SK-N-SH (cell line): Measurements from ENCODE around the gene MBTPS2.

ENCODE experiments used
- CHD2 ChIP-seq: fragments of 150-350 bp; IDR thresholded peaks from 2 replicates; pipeline ENCODE4 v1.6.1; 2018; ENCODE audit warnings: low read length; ENCODE audit not compliant: partially characterized antibody
- FOXM1 ChIP-seq: IDR thresholded peaks from 2 replicates; pipeline ENCODE4 v1.4.0; 2012; ENCODE audit warnings: low read depth, mild to moderate bottlenecking
- GABPA ChIP-seq: IDR thresholded peaks from 2 replicates; pipeline ENCODE4 v1.4.0; 2012; ENCODE audit warnings: low read depth, mild to moderate bottlenecking
- NFIC ChIP-seq: IDR thresholded peaks from 2 replicates; pipeline ENCODE4 v1.4.0; 2012; ENCODE audit warnings: borderline replicate concordance
- POLR2AphosphoS5 ChIP-seq: IDR thresholded peaks from 2 replicates; pipeline ENCODE4 v1.6.1; 2012; ENCODE audit warnings: low read depth, low read length
- RXRA ChIP-seq: IDR thresholded peaks from 2 replicates; pipeline ENCODE4 v1.4.0; 2012; ENCODE audit warnings: low read depth, mild to moderate bottlenecking, borderline replicate concordance
- SMC3 ChIP-seq: IDR thresholded peaks from 2 replicates; pipeline ENCODE4 v1.6.1; 2012; ENCODE audit warnings: low read depth, low read length, improper control_type of control experiment
- TF ChIP-seq, protein P1 (sequence below): IDR thresholded peaks from 2 replicates; pipeline ENCODE4 v1.6.1; 2012; ENCODE audit warnings: mild to moderate bottlenecking, low read depth, low read length, moderate library complexity
- TF ChIP-seq, protein P2 (sequence below): fragments of 200-600 bp; sonication (generic); IDR thresholded peaks from 2 replicates; pipeline ENCODE4 v1.6.1; 2017; ENCODE audit warnings: antibody characterized with exemption, mild to moderate bottlenecking, moderate library complexity
- TF ChIP-seq, protein P3 (sequence below): IDR thresholded peaks from 2 replicates; pipeline ENCODE4 v1.4.0; 2012; ENCODE audit warnings: low read depth
- TF ChIP-seq, protein P4 (sequence below): fragments of 150-350 bp; IDR thresholded peaks from 2 replicates; pipeline ENCODE4 v1.6.1; 2017; ENCODE audit warnings: antibody characterized with exemption, low read length, low read depth, borderline replicate concordance
- TF ChIP-seq, protein P5 (sequence below): IDR thresholded peaks from 2 replicates; pipeline ENCODE4 v1.4.0; 2012; ENCODE audit warnings: low read depth, borderline replicate concordance

DNA sequence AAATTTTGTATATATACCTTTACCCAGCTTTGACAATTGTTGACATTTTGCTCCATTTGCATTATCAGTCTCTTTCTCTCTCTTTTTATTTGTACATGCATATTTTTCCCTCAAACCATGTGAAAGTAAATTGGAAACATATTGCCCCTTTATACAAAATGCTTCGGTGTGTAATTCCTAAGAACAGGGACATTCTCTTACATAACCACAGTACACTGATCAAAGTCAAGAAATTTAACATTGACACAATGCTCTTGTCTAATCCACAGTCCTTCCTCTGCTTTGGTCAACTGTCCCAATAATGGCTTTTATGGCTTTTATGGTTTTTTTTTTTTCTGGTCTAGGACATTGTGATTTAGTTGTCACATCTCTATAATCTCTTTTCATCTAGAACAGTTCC, 91.6 kb downstream of the MBTPS2 start:
- no peak for TF ChIP-seq SMC3
- no peak for TF ChIP-seq FOXM1
- TF ChIP-seq POLR2AphosphoS5, result no peak
- TF ChIP-seq, protein P1, sequence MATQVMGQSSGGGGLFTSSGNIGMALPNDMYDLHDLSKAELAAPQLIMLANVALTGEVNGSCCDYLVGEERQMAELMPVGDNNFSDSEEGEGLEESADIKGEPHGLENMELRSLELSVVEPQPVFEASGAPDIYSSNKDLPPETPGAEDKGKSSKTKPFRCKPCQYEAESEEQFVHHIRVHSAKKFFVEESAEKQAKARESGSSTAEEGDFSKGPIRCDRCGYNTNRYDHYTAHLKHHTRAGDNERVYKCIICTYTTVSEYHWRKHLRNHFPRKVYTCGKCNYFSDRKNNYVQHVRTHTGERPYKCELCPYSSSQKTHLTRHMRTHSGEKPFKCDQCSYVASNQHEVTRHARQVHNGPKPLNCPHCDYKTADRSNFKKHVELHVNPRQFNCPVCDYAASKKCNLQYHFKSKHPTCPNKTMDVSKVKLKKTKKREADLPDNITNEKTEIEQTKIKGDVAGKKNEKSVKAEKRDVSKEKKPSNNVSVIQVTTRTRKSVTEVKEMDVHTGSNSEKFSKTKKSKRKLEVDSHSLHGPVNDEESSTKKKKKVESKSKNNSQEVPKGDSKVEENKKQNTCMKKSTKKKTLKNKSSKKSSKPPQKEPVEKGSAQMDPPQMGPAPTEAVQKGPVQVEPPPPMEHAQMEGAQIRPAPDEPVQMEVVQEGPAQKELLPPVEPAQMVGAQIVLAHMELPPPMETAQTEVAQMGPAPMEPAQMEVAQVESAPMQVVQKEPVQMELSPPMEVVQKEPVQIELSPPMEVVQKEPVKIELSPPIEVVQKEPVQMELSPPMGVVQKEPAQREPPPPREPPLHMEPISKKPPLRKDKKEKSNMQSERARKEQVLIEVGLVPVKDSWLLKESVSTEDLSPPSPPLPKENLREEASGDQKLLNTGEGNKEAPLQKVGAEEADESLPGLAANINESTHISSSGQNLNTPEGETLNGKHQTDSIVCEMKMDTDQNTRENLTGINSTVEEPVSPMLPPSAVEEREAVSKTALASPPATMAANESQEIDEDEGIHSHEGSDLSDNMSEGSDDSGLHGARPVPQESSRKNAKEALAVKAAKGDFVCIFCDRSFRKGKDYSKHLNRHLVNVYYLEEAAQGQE, result no peak
- no peak for TF ChIP-seq NFIC
- TF ChIP-seq GABPA, result no peak
- TF ChIP-seq, protein P2, sequence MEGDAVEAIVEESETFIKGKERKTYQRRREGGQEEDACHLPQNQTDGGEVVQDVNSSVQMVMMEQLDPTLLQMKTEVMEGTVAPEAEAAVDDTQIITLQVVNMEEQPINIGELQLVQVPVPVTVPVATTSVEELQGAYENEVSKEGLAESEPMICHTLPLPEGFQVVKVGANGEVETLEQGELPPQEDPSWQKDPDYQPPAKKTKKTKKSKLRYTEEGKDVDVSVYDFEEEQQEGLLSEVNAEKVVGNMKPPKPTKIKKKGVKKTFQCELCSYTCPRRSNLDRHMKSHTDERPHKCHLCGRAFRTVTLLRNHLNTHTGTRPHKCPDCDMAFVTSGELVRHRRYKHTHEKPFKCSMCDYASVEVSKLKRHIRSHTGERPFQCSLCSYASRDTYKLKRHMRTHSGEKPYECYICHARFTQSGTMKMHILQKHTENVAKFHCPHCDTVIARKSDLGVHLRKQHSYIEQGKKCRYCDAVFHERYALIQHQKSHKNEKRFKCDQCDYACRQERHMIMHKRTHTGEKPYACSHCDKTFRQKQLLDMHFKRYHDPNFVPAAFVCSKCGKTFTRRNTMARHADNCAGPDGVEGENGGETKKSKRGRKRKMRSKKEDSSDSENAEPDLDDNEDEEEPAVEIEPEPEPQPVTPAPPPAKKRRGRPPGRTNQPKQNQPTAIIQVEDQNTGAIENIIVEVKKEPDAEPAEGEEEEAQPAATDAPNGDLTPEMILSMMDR, result no peak
- TF ChIP-seq RXRA, result no peak
- TF ChIP-seq, protein P3, sequence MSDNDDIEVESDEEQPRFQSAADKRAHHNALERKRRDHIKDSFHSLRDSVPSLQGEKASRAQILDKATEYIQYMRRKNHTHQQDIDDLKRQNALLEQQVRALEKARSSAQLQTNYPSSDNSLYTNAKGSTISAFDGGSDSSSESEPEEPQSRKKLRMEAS, result no peak
- TF ChIP-seq CHD2, result no peak
- TF ChIP-seq, protein P4, sequence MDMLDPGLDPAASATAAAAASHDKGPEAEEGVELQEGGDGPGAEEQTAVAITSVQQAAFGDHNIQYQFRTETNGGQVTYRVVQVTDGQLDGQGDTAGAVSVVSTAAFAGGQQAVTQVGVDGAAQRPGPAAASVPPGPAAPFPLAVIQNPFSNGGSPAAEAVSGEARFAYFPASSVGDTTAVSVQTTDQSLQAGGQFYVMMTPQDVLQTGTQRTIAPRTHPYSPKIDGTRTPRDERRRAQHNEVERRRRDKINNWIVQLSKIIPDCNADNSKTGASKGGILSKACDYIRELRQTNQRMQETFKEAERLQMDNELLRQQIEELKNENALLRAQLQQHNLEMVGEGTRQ, result no peak
- TF ChIP-seq, protein P5, sequence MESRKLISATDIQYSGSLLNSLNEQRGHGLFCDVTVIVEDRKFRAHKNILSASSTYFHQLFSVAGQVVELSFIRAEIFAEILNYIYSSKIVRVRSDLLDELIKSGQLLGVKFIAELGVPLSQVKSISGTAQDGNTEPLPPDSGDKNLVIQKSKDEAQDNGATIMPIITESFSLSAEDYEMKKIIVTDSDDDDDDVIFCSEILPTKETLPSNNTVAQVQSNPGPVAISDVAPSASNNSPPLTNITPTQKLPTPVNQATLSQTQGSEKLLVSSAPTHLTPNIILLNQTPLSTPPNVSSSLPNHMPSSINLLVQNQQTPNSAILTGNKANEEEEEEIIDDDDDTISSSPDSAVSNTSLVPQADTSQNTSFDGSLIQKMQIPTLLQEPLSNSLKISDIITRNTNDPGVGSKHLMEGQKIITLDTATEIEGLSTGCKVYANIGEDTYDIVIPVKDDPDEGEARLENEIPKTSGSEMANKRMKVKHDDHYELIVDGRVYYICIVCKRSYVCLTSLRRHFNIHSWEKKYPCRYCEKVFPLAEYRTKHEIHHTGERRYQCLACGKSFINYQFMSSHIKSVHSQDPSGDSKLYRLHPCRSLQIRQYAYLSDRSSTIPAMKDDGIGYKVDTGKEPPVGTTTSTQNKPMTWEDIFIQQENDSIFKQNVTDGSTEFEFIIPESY, result no peak
